ENCODE measurements around the gene COX7A2.

Gene COX7A2

GRCh38 chr6:75268121-75268987, 24.8 kb upstream of the COX7A2 start:
- DNase-seq (ENCODE audit: low read depth): no peak

GRCh38 chr6:75267461-75267860, 23.9 kb upstream of the COX7A2 start:
- no peak for DNase-seq (ENCODE audit: low read depth)

- DNase-seq (ENCODE audit: low read depth): no peak
These were observed 23.2 kb upstream of the COX7A2 start for GRCh38 chr6:75266716-75267291.

GRCh38 chr6:75263401-75263750, 19.8 kb upstream of the COX7A2 start:
- no peak for DNase-seq (ENCODE audit: low read depth)

GRCh38 chr6:75262716-75263400, 19.3 kb upstream of the COX7A2 start:
- DNase-seq (ENCODE audit: low read depth): no peak

GRCh38 chr6:75261299-75261698, 17.7 kb upstream of the COX7A2 start:
- no peak for DNase-seq (ENCODE audit: low read depth)

GRCh38 chr6:75257343-75258087, 13.9 kb upstream of the COX7A2 start:
- no peak for DNase-seq (ENCODE audit: low read depth)

GRCh38 chr6:75250552-75250951, 7.0 kb upstream of the COX7A2 start:
- no peak for DNase-seq (ENCODE audit: low read depth)

- DNase-seq (ENCODE audit: low read depth): no peak
These were observed 6.2 kb upstream of the COX7A2 start for GRCh38 chr6:75249837-75250236.

GRCh38 chr6:75246386-75246785, 2.8 kb upstream of the COX7A2 start:
- DNase-seq (ENCODE audit: low read depth): no peak

- no peak for DNase-seq (ENCODE audit: low read depth)
These were observed 523 bp upstream of the COX7A2 start for GRCh38 chr6:75244063-75244584.

GRCh38 chr6:75236630-75237029, 7.0 kb downstream of the COX7A2 start:
- no peak for DNase-seq (ENCODE audit: low read depth)

- no peak for DNase-seq (ENCODE audit: low read depth)
These were observed 8.3 kb downstream of the COX7A2 start for GRCh38 chr6:75235271-75235670.

- DNase-seq (ENCODE audit: low read depth): no peak
These were observed 9.3 kb downstream of the COX7A2 start for GRCh38 chr6:75234126-75234865.

GRCh38 chr6:75233092-75233615, 10.4 kb downstream of the COX7A2 start:
- DNase-seq (ENCODE audit: low read depth): no peak

GRCh38 chr6:75230484-75231325, 12.9 kb downstream of the COX7A2 start:
- no peak for DNase-seq (ENCODE audit: low read depth)

- no peak for DNase-seq (ENCODE audit: low read depth)
These were observed 19.2 kb downstream of the COX7A2 start for GRCh38 chr6:75224303-75224926.

GRCh38 chr6:75223428-75223827, 20.2 kb downstream of the COX7A2 start:
- no peak for DNase-seq (ENCODE audit: low read depth)

GRCh38 chr6:75222261-75222660, 21.3 kb downstream of the COX7A2 start:
- DNase-seq (ENCODE audit: low read depth): no peak

GRCh38 chr6:75221116-75221515, 22.5 kb downstream of the COX7A2 start:
- DNase-seq (ENCODE audit: low read depth): no peak

Measured in T-helper 22 cell (primary cell).